ENCODE measurements around the gene IFNB1. TPM values are rescaled to one million over a fixed set of nuclear protein-coding genes. Genes with fewer than 3 reads are reported as not detected.

Gene IFNB1
- total RNA-seq, 1 experiment from 2014 or later: not detected

- Histone ChIP-seq H3K4me2 (ENCODE audit: low read depth, low read length, poor library complexity, severe bottlenecking) (no peak overlapping the region), H3K9me3 (ENCODE audit: low read length) (no peaks in the 10 kb centered on the region), H3K27me3 (ENCODE audit: low read length) (no peaks in the 10 kb centered on the region), H2AFZ (ENCODE audit: low read length) (no peak overlapping the region), H3K27ac (ENCODE audit: low read length) (no peak overlapping the region), H3K4me3 (ENCODE audit: low read length) (no peak overlapping the region), H4K20me1 (ENCODE audit: insufficient read depth, low read depth, low read length) (no peaks in the 10 kb centered on the region), H3K36me3 (ENCODE audit: insufficient read depth, low read length) (no peaks in the 10 kb centered on the region), H3K79me2 (ENCODE audit: low read length) (no peaks in the 10 kb centered on the region), H3K9me2 (replicated peaks; ENCODE audit: insufficient read depth, low read length) (0 out of 2 replicates have a peak, but pooled peaks cover 2% of the 10 kb centered on the region), H3K4me1 (ENCODE audit: low read length) (no peaks in the 10 kb centered on the region), H3K9ac (ENCODE audit: low read length) (no peak overlapping the region)
- DNase-seq: no peak
Observed at GRCh38 chr9:21081999-21082398, 4.3 kb upstream of the IFNB1 start.

GRCh38 chr9:21081451-21081850 is 3.7 kb upstream of the IFNB1 start:
- no peaks in the 10 kb centered on the region for H4K20me1 ChIP-seq (ENCODE audit: insufficient read depth, low read depth, low read length)
- no peaks in the 10 kb centered on the region for H3K9me3 ChIP-seq (ENCODE audit: low read length)
- no peaks in the 10 kb centered on the region for H3K4me1 ChIP-seq (ENCODE audit: low read length)
- DNase-seq: no peak
- H3K27me3 ChIP-seq (ENCODE audit: low read length): no peaks in the 10 kb centered on the region
- no peak overlapping the region for H3K4me2 ChIP-seq (ENCODE audit: low read depth, low read length, poor library complexity, severe bottlenecking)
- no peak overlapping the region for H3K9ac ChIP-seq (ENCODE audit: low read length)
- 0 out of 2 replicates have a peak, but pooled peaks cover 2% of the 10 kb centered on the region for H3K9me2 ChIP-seq (replicated peaks; ENCODE audit: insufficient read depth, low read length)
- H2AFZ ChIP-seq (ENCODE audit: low read length): no peak overlapping the region
- H3K79me2 ChIP-seq (ENCODE audit: low read length): no peaks in the 10 kb centered on the region
- no peak overlapping the region for H3K4me3 ChIP-seq (ENCODE audit: low read length)
- H3K27ac ChIP-seq (ENCODE audit: low read length): no peak overlapping the region
- H3K36me3 ChIP-seq (ENCODE audit: insufficient read depth, low read length): no peaks in the 10 kb centered on the region

DNA sequence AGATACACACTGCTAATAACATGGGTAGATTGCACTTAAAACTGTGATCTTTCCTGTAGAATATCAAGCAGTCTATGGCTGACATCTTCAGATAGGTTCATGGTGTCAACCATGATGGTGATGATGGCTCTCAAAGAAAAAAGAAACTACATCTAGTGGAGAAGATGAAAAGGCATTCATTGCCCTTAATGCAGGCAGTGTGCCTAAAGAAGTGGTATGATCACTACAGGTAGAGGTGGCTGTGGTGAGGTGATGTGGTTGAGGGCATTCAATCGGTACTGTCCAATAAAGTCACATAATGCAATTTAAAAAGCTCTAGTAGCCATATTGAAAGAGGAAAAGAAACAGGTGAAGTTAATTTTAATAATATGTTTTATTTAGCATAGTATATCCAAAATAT is 3.1 kb upstream of the IFNB1 start:
- DNase-seq: no peak
- Histone ChIP-seq H3K36me3 (ENCODE audit: insufficient read depth, low read length) (no peaks in the 10 kb centered on the region), H3K9ac (ENCODE audit: low read length) (no peak overlapping the region)

DNA sequence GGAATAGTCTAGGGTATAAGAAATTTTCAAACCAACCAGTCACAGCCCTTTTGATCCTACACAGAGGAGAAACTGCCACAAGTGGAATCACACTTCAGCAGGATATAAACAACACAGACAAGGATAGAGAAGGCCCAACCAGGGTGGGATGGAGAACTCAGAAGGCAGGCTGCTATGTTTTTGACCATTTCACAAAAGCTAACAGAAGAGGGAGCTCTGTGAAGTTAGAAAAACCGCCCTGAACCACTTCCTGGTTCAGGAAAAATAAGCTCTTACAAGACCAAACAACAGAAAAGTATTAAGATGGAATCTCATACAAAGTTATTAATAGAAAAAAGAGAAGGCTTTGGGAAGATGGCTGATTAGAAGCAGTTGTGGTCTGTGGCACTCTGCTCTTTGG is 960 bp upstream of the IFNB1 start:
- Histone ChIP-seq H3K9me2 (replicated peaks; ENCODE audit: insufficient read depth, low read length) (0 out of 2 replicates have a peak, but pooled peaks cover 2% of the 10 kb centered on the region), H2AFZ (ENCODE audit: low read length) (peak overlapping the region; percentile 37; the same call in 1 of the 2 replicates), H3K79me2 (ENCODE audit: low read length) (no peaks in the 10 kb centered on the region), H3K9ac (ENCODE audit: low read length) (no peak overlapping the region), H3K27me3 (ENCODE audit: low read length) (no peaks in the 10 kb centered on the region), H3K4me2 (ENCODE audit: low read depth, low read length, poor library complexity, severe bottlenecking) (no peak overlapping the region), H3K4me1 (ENCODE audit: low read length) (no peaks in the 10 kb centered on the region), H3K27ac (ENCODE audit: low read length) (no peak overlapping the region), H4K20me1 (ENCODE audit: insufficient read depth, low read depth, low read length) (no peaks in the 10 kb centered on the region), H3K4me3 (ENCODE audit: low read length) (no peak overlapping the region), H3K36me3 (ENCODE audit: insufficient read depth, low read length) (no peaks in the 10 kb centered on the region), H3K9me3 (ENCODE audit: low read length) (no peaks in the 10 kb centered on the region)
- peak; percentile 65 for DNase-seq

More for the DNA sequence above, 3.1 kb upstream of the IFNB1 start:
- no peaks in the 10 kb centered on the region for H3K9me3 ChIP-seq (ENCODE audit: low read length)
- H4K20me1 ChIP-seq (ENCODE audit: insufficient read depth, low read depth, low read length): no peaks in the 10 kb centered on the region
- no peaks in the 10 kb centered on the region for H3K27me3 ChIP-seq (ENCODE audit: low read length)
- no peak overlapping the region for H3K27ac ChIP-seq (ENCODE audit: low read length)
- no peak overlapping the region for H3K4me2 ChIP-seq (ENCODE audit: low read depth, low read length, poor library complexity, severe bottlenecking)
- no peak overlapping the region for H3K4me3 ChIP-seq (ENCODE audit: low read length)
- H3K4me1 ChIP-seq (ENCODE audit: low read length): no peaks in the 10 kb centered on the region
- H3K79me2 ChIP-seq (ENCODE audit: low read length): no peaks in the 10 kb centered on the region
- no peak overlapping the region for H2AFZ ChIP-seq (ENCODE audit: low read length)
- 0 out of 2 replicates have a peak, but pooled peaks cover 2% of the 10 kb centered on the region for H3K9me2 ChIP-seq (replicated peaks; ENCODE audit: insufficient read depth, low read length)

DNA sequence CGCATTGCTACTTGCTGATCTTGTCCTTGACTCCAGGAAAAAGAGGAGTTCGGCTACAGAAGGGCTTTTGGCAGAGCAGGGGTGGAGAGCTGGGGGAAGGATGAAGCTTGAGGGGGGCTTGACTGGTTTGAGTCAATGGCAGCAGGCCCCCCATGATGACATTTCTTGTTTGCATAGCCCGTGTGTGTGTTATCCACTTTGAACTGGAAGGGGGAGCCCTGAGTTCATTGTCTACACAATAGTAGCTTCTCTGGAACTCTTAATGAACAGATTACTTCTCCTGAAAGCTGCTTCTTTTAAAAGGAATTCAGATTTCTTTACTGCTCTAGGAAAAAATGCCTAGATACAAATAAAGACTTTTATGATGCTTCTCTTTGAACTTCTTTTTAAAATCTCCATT is 2.3 kb downstream of the IFNB1 start:
- Histone ChIP-seq H3K9me2 (replicated peaks; ENCODE audit: insufficient read depth, low read length) (0 out of 2 replicates have a peak, but pooled peaks cover 2% of the 10 kb centered on the region), H3K9me3 (ENCODE audit: low read length) (no peaks in the 10 kb centered on the region), H3K27me3 (ENCODE audit: low read length) (no peaks in the 10 kb centered on the region), H3K9ac (ENCODE audit: low read length) (no peak overlapping the region), H4K20me1 (ENCODE audit: insufficient read depth, low read depth, low read length) (no peaks in the 10 kb centered on the region), H3K79me2 (ENCODE audit: low read length) (no peaks in the 10 kb centered on the region), H3K4me2 (ENCODE audit: low read depth, low read length, poor library complexity, severe bottlenecking) (no peak overlapping the region), H3K27ac (ENCODE audit: low read length) (no peak overlapping the region), H3K36me3 (ENCODE audit: insufficient read depth, low read length) (no peaks in the 10 kb centered on the region), H2AFZ (ENCODE audit: low read length) (no peak overlapping the region), H3K4me3 (ENCODE audit: low read length) (no peak overlapping the region), H3K4me1 (ENCODE audit: low read length) (no peaks in the 10 kb centered on the region)
- DNase-seq: no peak

DNA sequence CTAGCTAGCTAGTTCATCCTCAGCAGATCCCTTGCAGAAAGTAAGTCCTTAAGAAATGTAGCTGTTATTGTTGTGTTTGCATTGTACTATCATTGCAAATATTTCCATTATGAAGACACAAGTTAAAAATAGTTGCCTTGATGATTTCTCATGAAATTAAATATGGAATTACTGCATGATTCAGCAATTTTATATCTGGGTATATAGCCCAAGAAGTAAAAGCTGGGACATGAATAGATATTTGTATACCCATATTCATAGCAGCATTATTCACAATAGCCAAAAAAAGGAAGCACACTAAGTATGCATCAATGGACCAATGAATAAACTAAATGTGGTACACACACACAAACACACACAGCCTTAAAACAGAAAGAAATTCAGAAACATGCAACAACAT is 6.8 kb downstream of the IFNB1 start:
- H4K20me1 ChIP-seq (ENCODE audit: insufficient read depth, low read depth, low read length): no peaks in the 10 kb centered on the region
- no peak overlapping the region for H2AFZ ChIP-seq (ENCODE audit: low read length)
- H3K4me2 ChIP-seq (ENCODE audit: low read depth, low read length, poor library complexity, severe bottlenecking): no peak overlapping the region
- H3K79me2 ChIP-seq (ENCODE audit: low read length): no peaks in the 10 kb centered on the region
- H3K9me2 ChIP-seq (replicated peaks; ENCODE audit: insufficient read depth, low read length): no peaks in the 10 kb centered on the region
- H3K4me3 ChIP-seq (ENCODE audit: low read length): no peak overlapping the region
- H3K9me3 ChIP-seq (ENCODE audit: low read length): no peaks in the 10 kb centered on the region
- no peak for DNase-seq
- no peak overlapping the region for H3K27ac ChIP-seq (ENCODE audit: low read length)
- no peaks in the 10 kb centered on the region for H3K4me1 ChIP-seq (ENCODE audit: low read length)
- no peak overlapping the region for H3K9ac ChIP-seq (ENCODE audit: low read length)
- H3K27me3 ChIP-seq (ENCODE audit: low read length): no peaks in the 10 kb centered on the region
- H3K36me3 ChIP-seq (ENCODE audit: insufficient read depth, low read length): no peaks in the 10 kb centered on the region

GRCh38 chr9:21070171-21070571 is 7.6 kb downstream of the IFNB1 start:
- H3K9me2 ChIP-seq (replicated peaks; ENCODE audit: insufficient read depth, low read length): no peaks in the 10 kb centered on the region
- H3K27ac ChIP-seq (ENCODE audit: low read length): no peak overlapping the region
- H4K20me1 ChIP-seq (ENCODE audit: insufficient read depth, low read depth, low read length): no peaks in the 10 kb centered on the region
- no peak overlapping the region for H3K4me3 ChIP-seq (ENCODE audit: low read length)
- no peak for DNase-seq
- H3K4me1 ChIP-seq (ENCODE audit: low read length): no peaks in the 10 kb centered on the region
- no peaks in the 10 kb centered on the region for H3K27me3 ChIP-seq (ENCODE audit: low read length)
- no peak overlapping the region for H3K9ac ChIP-seq (ENCODE audit: low read length)
- H3K9me3 ChIP-seq (ENCODE audit: low read length): no peaks in the 10 kb centered on the region
- no peaks in the 10 kb centered on the region for H3K79me2 ChIP-seq (ENCODE audit: low read length)
- H3K36me3 ChIP-seq (ENCODE audit: insufficient read depth, low read length): no peaks in the 10 kb centered on the region
- H2AFZ ChIP-seq (ENCODE audit: low read length): no peak overlapping the region
- no peak overlapping the region for H3K4me2 ChIP-seq (ENCODE audit: low read depth, low read length, poor library complexity, severe bottlenecking)

GRCh38 chr9:21060919-21061561 is 16.7 kb downstream of the IFNB1 start:
- Histone ChIP-seq H3K9me3 (ENCODE audit: low read length) (no peaks in the 10 kb centered on the region), H3K27ac (ENCODE audit: low read length) (no peak overlapping the region), H3K36me3 (ENCODE audit: insufficient read depth, low read length) (no peaks in the 10 kb centered on the region), H3K79me2 (ENCODE audit: low read length) (no peaks in the 10 kb centered on the region), H3K4me1 (ENCODE audit: low read length) (no peaks in the 10 kb centered on the region), H3K4me3 (ENCODE audit: low read length) (no peak overlapping the region), H3K9ac (ENCODE audit: low read length) (no peak overlapping the region), H3K9me2 (replicated peaks; ENCODE audit: insufficient read depth, low read length) (no peaks in the 10 kb centered on the region), H3K4me2 (ENCODE audit: low read depth, low read length, poor library complexity, severe bottlenecking) (no peak overlapping the region), H3K27me3 (ENCODE audit: low read length) (no peaks in the 10 kb centered on the region), H4K20me1 (ENCODE audit: insufficient read depth, low read depth, low read length) (no peaks in the 10 kb centered on the region), H2AFZ (ENCODE audit: low read length) (no peak overlapping the region)
- DNase-seq: no peak

Measured in Karpas-422 (cell line).